ENCODE results near the gene TEAD2. TPM values are rescaled to one million over a fixed set of nuclear protein-coding genes. Genes with fewer than 3 reads are reported as not detected.

Gene TEAD2
- total and polyA plus RNA-seq, 2 donors from 2014 or later, result 15.7 to 30.2 TPM

DNA sequence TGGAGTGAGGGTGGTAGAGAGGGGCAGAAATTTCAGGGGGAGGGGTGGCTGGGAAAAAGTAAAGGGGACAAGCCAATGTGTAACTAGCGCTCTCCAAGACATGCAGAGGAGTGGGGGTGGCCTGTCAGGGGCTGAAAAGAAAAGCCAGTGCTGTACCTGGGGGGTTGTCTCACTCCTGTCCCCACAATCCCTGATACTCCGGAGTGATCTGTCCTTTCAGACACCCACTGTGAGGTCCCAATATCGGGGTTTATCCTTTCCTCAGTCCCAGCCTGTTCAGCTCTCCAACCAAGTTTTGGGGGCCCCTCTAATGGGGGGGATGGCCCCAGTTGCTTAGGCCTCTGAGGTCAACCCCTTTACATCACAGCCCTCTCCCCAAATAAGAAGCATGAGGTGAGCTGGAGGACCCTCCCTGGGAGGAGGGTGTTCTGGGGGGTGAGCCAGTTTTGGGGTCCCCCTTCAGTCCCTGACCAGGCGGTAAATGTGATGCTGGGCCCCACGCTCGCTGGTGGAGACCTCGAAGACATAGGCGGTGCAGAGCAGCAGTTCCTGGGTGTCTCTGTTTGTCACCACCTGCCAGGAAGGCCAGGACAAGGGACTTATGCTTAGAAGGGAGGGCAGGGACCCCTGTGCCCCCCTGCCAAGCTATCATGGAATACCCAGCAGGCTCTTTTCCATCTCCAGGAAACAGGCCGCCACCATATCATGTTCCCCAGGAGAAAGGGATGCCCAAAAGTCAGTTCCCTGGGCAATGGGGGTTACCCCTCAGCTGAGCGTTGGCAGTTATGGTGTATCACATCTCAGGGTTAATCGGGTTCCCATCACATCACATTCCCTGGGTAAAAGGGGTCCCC lies 21.1 kb downstream of the TEAD2 start:
- no peak overlapping the region for H3K4me3 ChIP-seq (ENCODE audit: low read length in 3 of 3)
- DNase-seq (peak in 1 of 5 donors; percentile 62), FAIRE-seq (no peak)

DNA sequence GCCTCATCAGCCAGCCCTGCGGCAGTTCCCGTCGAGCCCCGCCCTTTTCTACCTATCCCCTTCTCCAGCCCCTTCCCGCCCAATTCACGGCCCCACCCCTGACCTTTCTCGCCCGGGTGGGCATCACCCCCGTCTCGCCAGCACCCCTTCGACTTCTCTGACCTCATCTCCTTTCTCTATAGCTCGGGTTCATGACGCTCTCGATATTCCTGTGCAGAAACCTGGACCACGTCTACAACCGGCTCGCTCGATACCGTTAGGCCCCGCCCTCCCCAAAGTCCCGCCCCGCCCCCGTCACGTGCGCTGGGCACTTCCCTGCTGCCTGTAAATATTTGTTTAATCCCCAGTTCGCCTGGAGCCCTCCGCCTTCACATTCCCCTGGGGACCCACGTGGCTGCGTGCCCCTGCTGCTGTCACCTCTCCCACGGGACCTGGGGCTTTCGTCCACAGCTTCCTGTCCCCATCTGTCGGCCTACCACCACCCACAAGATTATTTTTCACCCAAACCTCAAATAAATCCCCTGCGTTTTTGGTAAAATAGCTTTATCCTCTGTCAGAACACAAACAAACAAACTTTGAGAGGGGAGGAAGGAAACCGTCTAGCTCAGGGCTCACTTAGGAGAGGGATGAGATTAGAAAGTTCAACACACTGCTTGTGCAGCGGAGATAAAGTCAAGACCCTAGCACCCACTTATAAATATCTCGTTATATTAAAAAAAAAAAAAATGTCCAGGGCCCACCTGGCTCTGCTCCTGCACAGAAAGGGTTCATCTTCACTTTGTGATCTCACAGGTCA lies 21.9 kb downstream of the TEAD2 start:
- TF ChIP-seq, protein P1, sequence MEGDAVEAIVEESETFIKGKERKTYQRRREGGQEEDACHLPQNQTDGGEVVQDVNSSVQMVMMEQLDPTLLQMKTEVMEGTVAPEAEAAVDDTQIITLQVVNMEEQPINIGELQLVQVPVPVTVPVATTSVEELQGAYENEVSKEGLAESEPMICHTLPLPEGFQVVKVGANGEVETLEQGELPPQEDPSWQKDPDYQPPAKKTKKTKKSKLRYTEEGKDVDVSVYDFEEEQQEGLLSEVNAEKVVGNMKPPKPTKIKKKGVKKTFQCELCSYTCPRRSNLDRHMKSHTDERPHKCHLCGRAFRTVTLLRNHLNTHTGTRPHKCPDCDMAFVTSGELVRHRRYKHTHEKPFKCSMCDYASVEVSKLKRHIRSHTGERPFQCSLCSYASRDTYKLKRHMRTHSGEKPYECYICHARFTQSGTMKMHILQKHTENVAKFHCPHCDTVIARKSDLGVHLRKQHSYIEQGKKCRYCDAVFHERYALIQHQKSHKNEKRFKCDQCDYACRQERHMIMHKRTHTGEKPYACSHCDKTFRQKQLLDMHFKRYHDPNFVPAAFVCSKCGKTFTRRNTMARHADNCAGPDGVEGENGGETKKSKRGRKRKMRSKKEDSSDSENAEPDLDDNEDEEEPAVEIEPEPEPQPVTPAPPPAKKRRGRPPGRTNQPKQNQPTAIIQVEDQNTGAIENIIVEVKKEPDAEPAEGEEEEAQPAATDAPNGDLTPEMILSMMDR (IDR thresholded peaks at IDR 0.05; ENCODE audit: borderline replicate concordance, extremely low read depth, insufficient read depth), result no peak
- peaks cover 0 to 6% (median 4%) of the 10 kb centered on the region in 3 donors for H3K36me3 ChIP-seq (ENCODE audit: control insufficient read depth in 2 of 3, insufficient read depth in 3 of 3, low read length in 3 of 3)
- no peaks in the 10 kb centered on the region for H3K9me3 ChIP-seq (ENCODE audit: control insufficient read depth in 2 of 3, insufficient read depth in 1 of 3, low read length in 3 of 3)
- H3K27ac ChIP-seq (ENCODE audit: low read depth in 2 of 2, low read length in 2 of 2), result peak overlapping the region; percentile 96 to 97
- peak overlapping the region in 2 of 3 donors; percentile 48 to 75 for H3K9ac ChIP-seq (ENCODE audit: low read length in 3 of 3)
- FAIRE-seq, result no peak
- intact Hi-C loops (cut with DNase I), result no loop called here
- H3K27me3 ChIP-seq (ENCODE audit: control insufficient read depth, insufficient read depth, low read length), result no peaks in the 10 kb centered on the region
- H3K4me3 ChIP-seq (ENCODE audit: low read length in 3 of 3), result peak overlapping the region in 2 of 3 donors; percentile 67 to 69
- H3K4me1 ChIP-seq (ENCODE audit: control insufficient read depth in 2 of 3, insufficient read depth in 2 of 3, low read depth in 1 of 3, low read length in 3 of 3), result peaks cover 0 to 14% (median 0%) of the 10 kb centered on the region in 3 donors
- peak; percentile 75 to 96 (median 82) for DNase-seq

More for the DNA sequence above, 21.1 kb downstream of the TEAD2 start:
- TF ChIP-seq, protein P1 (IDR thresholded peaks at IDR 0.05; ENCODE audit: borderline replicate concordance, extremely low read depth, insufficient read depth), result no peak
- H3K9me3 ChIP-seq (ENCODE audit: control insufficient read depth in 2 of 3, insufficient read depth in 1 of 3, low read length in 3 of 3), result no peaks in the 10 kb centered on the region
- H3K27ac ChIP-seq (ENCODE audit: low read depth in 2 of 2, low read length in 2 of 2), result peak overlapping the region; percentile 96 to 97
- no peaks in the 10 kb centered on the region for H3K27me3 ChIP-seq (ENCODE audit: control insufficient read depth, insufficient read depth, low read length)
- intact Hi-C loops (cut with DNase I), result no loop called here
- peaks cover 0 to 14% (median 0%) of the 10 kb centered on the region in 3 donors for H3K4me1 ChIP-seq (ENCODE audit: control insufficient read depth in 2 of 3, insufficient read depth in 2 of 3, low read depth in 1 of 3, low read length in 3 of 3)
- H3K9ac ChIP-seq (ENCODE audit: low read length in 3 of 3), result no peak overlapping the region
- H3K36me3 ChIP-seq (ENCODE audit: control insufficient read depth in 2 of 3, insufficient read depth in 3 of 3, low read length in 3 of 3), result peaks cover 0 to 6% (median 4%) of the 10 kb centered on the region in 3 donors

DNA sequence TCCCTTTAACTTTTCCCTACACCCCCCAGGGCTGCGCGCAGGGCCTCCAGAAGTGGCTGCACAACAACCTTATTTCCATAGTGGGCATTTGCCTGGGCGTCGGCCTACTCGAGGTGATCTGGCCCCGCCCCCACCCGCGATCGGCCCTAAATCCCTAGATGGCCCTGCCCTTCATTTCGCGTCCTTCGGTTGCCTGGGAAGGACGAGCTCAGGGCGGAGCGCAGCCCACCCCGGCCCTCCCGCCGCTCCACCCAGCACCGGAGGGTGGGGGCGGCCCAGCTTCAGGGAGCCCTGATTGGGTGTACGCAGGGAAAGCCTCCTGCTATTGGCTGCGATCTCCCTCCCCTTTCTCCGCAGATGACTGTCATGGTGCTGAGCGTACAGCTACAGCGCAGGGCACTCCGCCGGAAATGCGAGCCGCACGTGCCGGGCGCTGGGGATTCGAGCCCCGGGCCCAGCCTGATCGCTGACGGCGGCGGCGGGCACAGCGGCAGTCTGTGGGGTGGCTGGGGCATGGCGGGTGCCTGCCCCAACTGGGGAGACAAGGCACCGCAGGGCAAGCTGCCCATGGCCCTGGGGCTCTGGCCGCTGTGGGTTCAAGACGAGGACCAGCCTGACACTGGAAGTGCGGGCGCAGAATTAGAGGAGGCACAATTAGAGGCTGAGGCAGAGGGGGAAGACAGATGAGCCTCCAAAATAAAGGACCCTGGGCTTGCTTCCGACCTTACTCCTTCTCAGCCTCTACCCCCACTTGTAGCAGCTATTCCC lies 22.7 kb downstream of the TEAD2 start:
- peak overlapping the region in 2 of 3 donors; percentile 48 to 75 for H3K9ac ChIP-seq (ENCODE audit: low read length in 3 of 3)
- H3K9me3 ChIP-seq (ENCODE audit: control insufficient read depth in 2 of 3, insufficient read depth in 1 of 3, low read length in 3 of 3), result no peaks in the 10 kb centered on the region
- peak overlapping the region; percentile 36 to 69 (median 67) for H3K4me3 ChIP-seq (ENCODE audit: low read length in 3 of 3)
- peak overlapping the region; percentile 96 to 97 for H3K27ac ChIP-seq (ENCODE audit: low read depth in 2 of 2, low read length in 2 of 2)
- peaks cover 0 to 14% (median 0%) of the 10 kb centered on the region in 3 donors for H3K4me1 ChIP-seq (ENCODE audit: control insufficient read depth in 2 of 3, insufficient read depth in 2 of 3, low read depth in 1 of 3, low read length in 3 of 3)
- no peaks in the 10 kb centered on the region for H3K27me3 ChIP-seq (ENCODE audit: control insufficient read depth, insufficient read depth, low read length)
- intact Hi-C loops (cut with DNase I), result no loop called here
- FAIRE-seq, result no peak
- H3K36me3 ChIP-seq (ENCODE audit: control insufficient read depth in 2 of 3, insufficient read depth in 3 of 3, low read length in 3 of 3), result peaks cover 0 to 6% (median 4%) of the 10 kb centered on the region in 3 donors
- peak; percentile 94 to 98 (median 96) for DNase-seq
- TF ChIP-seq, protein P1 (IDR thresholded peaks at IDR 0.05; ENCODE audit: borderline replicate concordance, extremely low read depth, insufficient read depth), result no peak
